ENCODE results near the gene AIRE.
"Not testable (repeated sequence)": the region's sequence is repeated elsewhere in the genome, so short reads cannot be mapped to it uniquely, and the experiment has no call there.

The AIRE gene

GRCh38 chr21:44285138-44285992 lies at the start of gene AIRE:
TSS of gene AIRE (plus strand) at chr21:44285876. CDS start at chr21:44286007, 131 bp downstream.
- no peaks in the 10 kb centered on the region for H3K36me3 Mint-ChIP-seq (ENCODE audit: low read depth)
- no peak within 1 kb of the TSS for H3K4me3 Mint-ChIP-seq
- no peaks in the 10 kb centered on the region for H3K9me3 Mint-ChIP-seq
- H3K27ac Mint-ChIP-seq: no peak within 1 kb of the TSS
- H3K4me1 Mint-ChIP-seq (ENCODE audit: low read depth): peaks cover 28% of the 10 kb centered on the region
- intact Hi-C loops (cut with micrococcal nuclease): no loop called here
- peaks cover 64% of the 10 kb centered on the region for H3K27me3 Mint-ChIP-seq

GRCh38 chr21:44240353-44240752 lies 45.3 kb upstream of the AIRE start:
- H3K4me3 Mint-ChIP-seq; H3K4me1 Mint-ChIP-seq (ENCODE audit: low read depth); intact Hi-C loops (cut with micrococcal nuclease); H3K9me3 Mint-ChIP-seq; H3K27ac Mint-ChIP-seq; H3K36me3 Mint-ChIP-seq (ENCODE audit: low read depth); H3K27me3 Mint-ChIP-seq: not testable (repeated sequence)

GRCh38 chr21:44240842-44241241 lies 44.8 kb upstream of the AIRE start, which contains the start of gene ICOSLG:
TSS of gene ICOSLG (minus strand) at chr21:44240943. CDS start at chr21:44240817, 126 bp downstream.
- intact Hi-C loops (cut with micrococcal nuclease); H3K4me3 Mint-ChIP-seq; H3K36me3 Mint-ChIP-seq (ENCODE audit: low read depth); H3K27ac Mint-ChIP-seq; H3K27me3 Mint-ChIP-seq; H3K4me1 Mint-ChIP-seq (ENCODE audit: low read depth); H3K9me3 Mint-ChIP-seq: not testable (repeated sequence)

GRCh38 chr21:44241281-44241680 lies 44.4 kb upstream of the AIRE start:
- H3K9me3 Mint-ChIP-seq; H3K4me3 Mint-ChIP-seq; H3K27ac Mint-ChIP-seq; H3K27me3 Mint-ChIP-seq; H3K36me3 Mint-ChIP-seq (ENCODE audit: low read depth); intact Hi-C loops (cut with micrococcal nuclease); H3K4me1 Mint-ChIP-seq (ENCODE audit: low read depth): not testable (repeated sequence)

GRCh38 chr21:44243980-44244379 lies 41.7 kb upstream of the AIRE start:
- H3K36me3 Mint-ChIP-seq (ENCODE audit: low read depth); H3K4me1 Mint-ChIP-seq (ENCODE audit: low read depth); intact Hi-C loops (cut with micrococcal nuclease); H3K27me3 Mint-ChIP-seq; H3K27ac Mint-ChIP-seq; H3K4me3 Mint-ChIP-seq; H3K9me3 Mint-ChIP-seq: not testable (repeated sequence)

- H3K9me3 Mint-ChIP-seq; intact Hi-C loops (cut with micrococcal nuclease); H3K27ac Mint-ChIP-seq; H3K4me1 Mint-ChIP-seq (ENCODE audit: low read depth); H3K36me3 Mint-ChIP-seq (ENCODE audit: low read depth); H3K27me3 Mint-ChIP-seq; H3K4me3 Mint-ChIP-seq: not testable (repeated sequence)
Observed at GRCh38 chr21:44247904-44248303, 37.8 kb upstream of the AIRE start.

- H3K9me3 Mint-ChIP-seq, H3K27me3 Mint-ChIP-seq: not testable (repeated sequence)
Observed at GRCh38 chr21:44249204-44250037, 36.3 kb upstream of the AIRE start.

GRCh38 chr21:44253832-44254710 lies 31.6 kb upstream of the AIRE start:
- peaks cover 37% of the 10 kb centered on the region for H3K27me3 Mint-ChIP-seq
- intact Hi-C loops (cut with micrococcal nuclease): no loop called here
- no peaks in the 10 kb centered on the region for H3K9me3 Mint-ChIP-seq
- no peak overlapping the region for H3K27ac Mint-ChIP-seq
- H3K36me3 Mint-ChIP-seq (ENCODE audit: low read depth): no peaks in the 10 kb centered on the region
- peaks cover 6% of the 10 kb centered on the region for H3K4me1 Mint-ChIP-seq (ENCODE audit: low read depth)
- H3K4me3 Mint-ChIP-seq: no peak overlapping the region

More at GRCh38 chr21:44249204-44250037, 36.3 kb upstream of the AIRE start:
- H3K36me3 Mint-ChIP-seq (ENCODE audit: low read depth); intact Hi-C loops (cut with micrococcal nuclease); H3K4me1 Mint-ChIP-seq (ENCODE audit: low read depth); H3K4me3 Mint-ChIP-seq; H3K27ac Mint-ChIP-seq: not testable (repeated sequence)

GRCh38 chr21:44255511-44255981 lies 30.1 kb upstream of the AIRE start:
- Mint-ChIP-seq H3K9me3 (no peaks in the 10 kb centered on the region), H3K4me1 (ENCODE audit: low read depth) (peaks cover 6% of the 10 kb centered on the region), H3K4me3 (no peak overlapping the region), H3K36me3 (ENCODE audit: low read depth) (no peaks in the 10 kb centered on the region), H3K27ac (no peak overlapping the region), H3K27me3 (peaks cover 48% of the 10 kb centered on the region)
- intact Hi-C loops (cut with micrococcal nuclease): no loop called here

GRCh38 chr21:44258056-44258725 lies 27.5 kb upstream of the AIRE start:
- no peaks in the 10 kb centered on the region for H3K36me3 Mint-ChIP-seq (ENCODE audit: low read depth)
- H3K9me3 Mint-ChIP-seq: no peaks in the 10 kb centered on the region
- intact Hi-C loops (cut with micrococcal nuclease): no loop called here
- no peak overlapping the region for H3K4me3 Mint-ChIP-seq
- H3K27me3 Mint-ChIP-seq: peaks cover 51% of the 10 kb centered on the region
- H3K4me1 Mint-ChIP-seq (ENCODE audit: low read depth): peaks cover 6% of the 10 kb centered on the region
- no peak overlapping the region for H3K27ac Mint-ChIP-seq

GRCh38 chr21:44259082-44259705 lies 26.5 kb upstream of the AIRE start:
- Mint-ChIP-seq H3K4me1 (ENCODE audit: low read depth) (peaks cover 6% of the 10 kb centered on the region), H3K27ac (no peak overlapping the region), H3K4me3 (no peak overlapping the region), H3K27me3 (peaks cover 45% of the 10 kb centered on the region), H3K36me3 (ENCODE audit: low read depth) (no peaks in the 10 kb centered on the region), H3K9me3 (no peaks in the 10 kb centered on the region)
- intact Hi-C loops (cut with micrococcal nuclease): no loop called here

- no peaks in the 10 kb centered on the region for H3K36me3 Mint-ChIP-seq (ENCODE audit: low read depth)
- no peak overlapping the region for H3K4me3 Mint-ChIP-seq
- intact Hi-C loops (cut with micrococcal nuclease): no loop called here
- peaks cover 39% of the 10 kb centered on the region for H3K27me3 Mint-ChIP-seq
- no peak overlapping the region for H3K27ac Mint-ChIP-seq
- no peaks in the 10 kb centered on the region for H3K9me3 Mint-ChIP-seq
- H3K4me1 Mint-ChIP-seq (ENCODE audit: low read depth): no peaks in the 10 kb centered on the region
Observed at GRCh38 chr21:44260066-44260465, 25.6 kb upstream of the AIRE start.
